OCI-LY7 (cell line): Measurements from ENCODE around the gene GANAB. TPM values are rescaled to one million over a fixed set of nuclear protein-coding genes. Genes with fewer than 3 reads are reported as not detected.

ENCODE experiments used
- BruUV-seq: library from RNA; stranded (reverse); fragments of 400-500 nt; replicated peaks from 2 replicates; lab custom pipeline; 2021; lab: Mats Ljungman, UMichigan
- CTCF ChIA-PET: fragments of 300-600 bp; sonication (Branson Sonifier 250); formaldehyde crosslinking; loops from one replicate; lab custom pipeline; 2022; ENCODE audit warnings: antibody characterized with exemption; ENCODE audit not compliant: unreplicated experiment; lab: Charles Lee
- POLR2A ChIA-PET: fragments of 300-600 bp; sonication (Branson Sonifier 250); formaldehyde crosslinking; loops from one replicate; lab custom pipeline; 2022; ENCODE audit warnings: antibody characterized with exemption; lab: Charles Lee
- DNase-seq: peaks from one replicate; pipeline ENCODE4 v3.0.0-alpha.2; 2015; ENCODE audit warnings: low spot score
- H2AFZ ChIP-seq: fragments of 200-600 bp; sonication (generic), shearing (Covaris generic); 2 replicates; pipeline ENCODE4 v1.6.1; 2014; ENCODE audit warnings: mild to moderate bottlenecking, antibody characterized with exemption, low read length, moderate library complexity
- H3K27ac ChIP-seq: fragments of 200-600 bp; sonication (generic); 2 replicates; pipeline ENCODE4 v1.5.1; 2014; ENCODE audit warnings: mixed run types, low read depth, mild to moderate bottlenecking, moderate library complexity, low read length, inconsistent platforms; ENCODE audit not compliant: poor library complexity, severe bottlenecking
- H3K36me3 ChIP-seq: fragments of 200-600 bp; sonication (generic); 2 replicates; pipeline ENCODE4 v1.6.1; 2014; ENCODE audit warnings: mild to moderate bottlenecking, antibody characterized with exemption, low read length, moderate library complexity, mixed read lengths; ENCODE audit not compliant: insufficient read depth
- H3K4me1 ChIP-seq: fragments of 200-600 bp; sonication (generic); 2 replicates; pipeline ENCODE4 v1.5.1; 2014; ENCODE audit warnings: mild to moderate bottlenecking, low read length; ENCODE audit not compliant: insufficient read depth, poor library complexity, severe bottlenecking
- H3K4me2 ChIP-seq: fragments of 200-600 bp; sonication (generic); 2 replicates; pipeline ENCODE4 v1.6.1; 2014; ENCODE audit warnings: mild to moderate bottlenecking, low read length
- H3K4me3 ChIP-seq: fragments of 200-600 bp; sonication (generic); 2 replicates; pipeline ENCODE4 v1.5.1; 2014; ENCODE audit warnings: mild to moderate bottlenecking, low read depth, low read length; ENCODE audit not compliant: poor library complexity, severe bottlenecking
- H3K79me2 ChIP-seq: fragments of 200-600 bp; sonication (generic); 2 replicates; pipeline ENCODE4 v1.6.1; 2016; ENCODE audit warnings: low read depth, mild to moderate bottlenecking, low read length, moderate library complexity, mixed read lengths; ENCODE audit not compliant: insufficient read depth
- H3K9me2 ChIP-seq: fragments of 200-600 bp; sonication (generic); 2 replicates; pipeline ENCODE4 v1.6.1; 2016; ENCODE audit warnings: mild to moderate bottlenecking, low read length, mixed read lengths; ENCODE audit not compliant: insufficient read depth
- H3K9me3 ChIP-seq: fragments of 200-600 bp; sonication (generic); 2 replicates; pipeline ENCODE4 v1.6.1; 2014; ENCODE audit warnings: mild to moderate bottlenecking, mixed run types, low read length, mixed read lengths
- H4K20me1 ChIP-seq: fragments of 200-600 bp; sonication (generic); 2 replicates; pipeline ENCODE4 v1.6.1; 2014; ENCODE audit warnings: mild to moderate bottlenecking, antibody characterized with exemption, low read length, moderate library complexity, mixed read lengths; ENCODE audit not compliant: insufficient read depth
- CTCF ChIP-seq: fragments of 200-600 bp; sonication (generic); conservative IDR thresholded peaks from 2 replicates; pipeline ENCODE4 v1.5.1; 2014; ENCODE audit warnings: mild to moderate bottlenecking, antibody characterized with exemption, low read length, moderate library complexity, mixed read lengths
- EZH2phosphoT487 ChIP-seq: fragments of 200-600 bp; sonication (generic); IDR thresholded peaks from 2 replicates; pipeline ENCODE4 v1.6.1; 2018; ENCODE audit warnings: low read depth, borderline replicate concordance, mild to moderate bottlenecking, mixed run types, antibody characterized with exemption, low read length, moderate library complexity, mixed read lengths
- intact Hi-C: fragments of 100-400 bp; cut with micrococcal nuclease; formaldehyde crosslinking; loops from one replicate; pipeline ENCODE4 v1.10.0; 2022; ENCODE audit not compliant: unreplicated experiment
- total RNA-seq, 2 experiments: library from RNA; depleted of rRNA in 1 of 2; stranded (reverse); fragments of >200 nt in 1 of 2; shearing (Covaris generic) in 1 of 2; gene quantifications; 2 replicates each; pipeline ENCODE4 v1.2.3, GENCODE V29; 2014 to 2022

Gene GANAB
- total RNA-seq, 2 experiments from 2014 or later, result 108 to 217 TPM

DNA sequence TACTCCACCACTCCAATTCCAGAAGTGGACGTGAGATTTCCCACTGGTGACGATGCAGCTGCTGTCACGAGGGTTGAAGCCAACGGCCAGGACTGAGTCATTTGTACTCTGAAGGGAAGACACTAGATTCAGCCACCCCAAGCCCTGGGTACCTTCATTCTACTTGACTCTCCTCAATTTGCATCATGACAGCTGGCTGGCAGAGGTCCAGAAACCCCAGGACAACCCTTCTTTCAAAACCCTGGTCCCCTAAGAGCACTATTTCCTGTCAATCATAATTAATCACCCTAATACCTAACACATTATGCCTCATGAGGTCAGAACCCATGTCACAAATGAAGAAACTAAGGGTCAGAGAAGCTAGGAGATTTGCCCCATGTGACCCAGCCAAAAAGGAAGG lies 38.7 kb downstream of the GANAB start:
- H3K9me3 ChIP-seq, result no peaks in the 10 kb centered on the region
- H3K79me2 ChIP-seq, result peaks cover 5% of the 10 kb centered on the region; the same call in 1 of the 2 replicates
- ChIA-PET POLR2A (interaction anchor here (1.2 kb wide), 1 partner anchor 17 kb away, joined by 5 read pairs; the partner anchor contains the start of gene TUT1), CTCF (no interaction called here)
- H3K4me2 ChIP-seq, result peak overlapping the region; percentile 53
- peaks cover 44% of the 10 kb centered on the region for H3K36me3 ChIP-seq
- H3K9me2 ChIP-seq, result no peaks in the 10 kb centered on the region
- no peak overlapping the region for H3K4me3 ChIP-seq
- BruUV-seq, result no TSS peak
- intact Hi-C loops, result no loop called here
- peaks cover 33% of the 10 kb centered on the region for H3K4me1 ChIP-seq
- peak; percentile 43 for DNase-seq
- no peaks in the 10 kb centered on the region for H4K20me1 ChIP-seq
- TF ChIP-seq EZH2phosphoT487 (no peak), CTCF (no peak)
- no peak overlapping the region for H2AFZ ChIP-seq
- H3K27ac ChIP-seq, result peak overlapping the region; percentile 37

GRCh38 chr11:62605902-62606301 lies 40.5 kb downstream of the GANAB start:
- Histone ChIP-seq H3K4me2 (no peak overlapping the region), H2AFZ (no peak overlapping the region), H3K79me2 (peaks cover 5% of the 10 kb centered on the region), H3K9me2 (no peaks in the 10 kb centered on the region), H3K36me3 (peaks cover 56% of the 10 kb centered on the region), H3K4me1 (peaks cover 31% of the 10 kb centered on the region), H3K4me3 (no peak overlapping the region), H4K20me1 (no peaks in the 10 kb centered on the region), H3K27ac (no peak overlapping the region), H3K9me3 (no peaks in the 10 kb centered on the region)
- intact Hi-C loops, result no loop called here
- ChIA-PET POLR2A (no interaction called here), CTCF (no interaction called here)
- no peak for TF ChIP-seq EZH2phosphoT487
- TF ChIP-seq CTCF, result no peak
- BruUV-seq, result no TSS peak
- DNase-seq, result no peak

DNA sequence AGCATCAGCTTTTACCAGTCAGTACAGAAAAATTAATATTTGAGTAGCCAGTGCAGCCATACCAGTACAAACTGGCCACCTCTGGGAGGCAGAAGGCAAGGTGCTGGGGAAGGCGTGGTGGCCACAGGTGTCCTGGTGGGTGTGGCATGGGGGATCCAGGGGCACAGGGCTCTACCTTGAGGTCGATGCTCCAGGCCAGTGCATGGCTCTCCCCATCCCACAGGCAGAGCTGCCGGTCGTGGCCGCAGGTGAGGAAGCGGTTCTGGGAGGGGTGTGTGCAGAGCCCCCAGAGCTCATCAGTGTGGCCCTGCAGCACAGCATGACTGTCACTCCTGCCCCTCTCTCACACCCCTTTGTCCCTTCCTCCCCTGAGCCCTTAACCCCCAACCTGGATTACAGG lies 40.9 kb downstream of the GANAB start:
- Histone ChIP-seq H3K36me3 (peaks cover 61% of the 10 kb centered on the region), H3K4me1 (peaks cover 27% of the 10 kb centered on the region), H3K79me2 (peaks cover 10% of the 10 kb centered on the region), H3K9me2 (no peaks in the 10 kb centered on the region), H3K9me3 (no peaks in the 10 kb centered on the region), H3K4me3 (no peak overlapping the region), H3K27ac (no peak overlapping the region), H2AFZ (no peak overlapping the region), H4K20me1 (no peaks in the 10 kb centered on the region), H3K4me2 (no peak overlapping the region)
- intact Hi-C loops, result no loop called here
- TF ChIP-seq CTCF (no peak), EZH2phosphoT487 (no peak)
- ChIA-PET POLR2A (no interaction called here), CTCF (no interaction called here)
- no peak for DNase-seq
- no TSS peak for BruUV-seq
